ENCODE measurements around the gene RHBDF2.

Gene RHBDF2

DNA sequence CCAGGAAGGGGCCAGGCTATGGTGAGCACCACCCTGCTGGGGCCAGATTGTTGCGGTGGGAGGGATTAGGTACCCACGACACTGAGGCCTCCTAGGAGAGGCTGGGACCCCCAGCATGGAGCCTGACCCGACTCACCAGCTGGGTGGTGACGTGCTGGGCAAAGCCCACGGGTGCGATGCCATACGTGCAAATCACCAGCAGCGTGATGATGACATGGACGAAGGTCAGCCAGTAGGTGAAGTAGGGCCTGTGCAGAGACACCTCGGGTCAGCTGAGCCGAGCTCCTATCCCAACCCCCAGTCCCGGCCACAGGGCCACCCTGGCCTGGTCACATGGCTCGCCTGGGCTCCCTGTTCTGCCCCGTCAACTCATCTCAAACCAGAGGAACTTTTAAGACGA lies 26.3 kb downstream of the RHBDF2 start:
- POLR2A ChIA-PET = interaction anchor here (0.9 kb wide), 1 partner anchor 17 kb away, joined by 3 read pairs; no protein-coding TSS in a partner anchor

DNA sequence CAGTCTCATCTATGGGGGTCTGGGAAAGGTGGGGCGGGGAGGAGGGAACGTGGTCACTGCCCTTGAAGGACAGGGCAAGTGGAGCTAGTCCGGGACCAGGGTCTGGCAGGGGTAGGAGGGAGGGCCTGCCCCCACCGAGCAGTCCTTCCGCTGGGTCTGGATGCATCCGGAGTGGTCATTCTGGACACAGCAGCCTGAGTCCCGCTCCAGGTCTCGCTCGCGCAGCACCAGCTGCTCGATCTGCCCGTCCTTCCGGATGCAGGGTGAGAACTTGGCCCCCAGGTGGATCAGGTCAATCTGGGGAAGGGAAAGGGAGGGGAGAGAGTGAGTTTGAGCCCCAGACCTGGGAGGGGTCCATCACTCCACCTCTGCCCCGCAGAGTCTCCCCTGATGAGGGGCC lies 27.0 kb downstream of the RHBDF2 start:
- Histone ChIP-seq H3K36me3 (ENCODE audit: control insufficient read depth in 4 of 4, insufficient read depth in 4 of 4, low read length in 3 of 4) (peaks cover 0 to 31% (median 15%) of the 10 kb centered on the region in 4 experiments), H3K9me3 (ENCODE audit: control extremely low read depth in 1 of 5, control insufficient read depth in 4 of 5, insufficient read depth in 2 of 5, low read depth in 1 of 5, low read length in 4 of 5) (no peaks in the 10 kb centered on the region), H3K27me3 (replicated peaks in 2 of 5; ENCODE audit: control insufficient read depth in 4 of 5, insufficient read depth in 5 of 5, low read length in 4 of 5) (no peaks in the 10 kb centered on the region), H3K4me3 (ENCODE audit: control insufficient read depth in 1 of 7, extremely low read depth in 1 of 7, insufficient read depth in 4 of 7, low read depth in 2 of 7, low read length in 6 of 7) (no peak overlapping the region), H3K4me1 (ENCODE audit: control extremely low read depth in 1 of 4, control insufficient read depth in 4 of 4, insufficient read depth in 4 of 4, low read length in 3 of 4) (no peaks in the 10 kb centered on the region), H3K27ac (ENCODE audit: insufficient read depth in 1 of 2, low read depth in 1 of 2, low read length in 2 of 2, poor library complexity in 1 of 2, severe bottlenecking in 2 of 2) (no peak overlapping the region)
- POLR2A ChIA-PET = interaction anchor here (0.9 kb wide), 1 partner anchor 18 kb away, joined by 3 read pairs; no protein-coding TSS in a partner anchor
- WGBS (ENCODE audit: insufficient coverage) = 98% methylated on average over 13 of the region's 14 CpGs
- DNase-seq = no peak
- CTCF ChIA-PET = interaction anchor here (1.1 to 35.3 kb wide), 7 partner anchors 8 to 84 kb away, joined by 3 to 787 read pairs (median 4); partner anchors contain the start of genes AANAT and RHBDF2

More for the DNA sequence above, 26.3 kb downstream of the RHBDF2 start:
- WGBS (ENCODE audit: insufficient coverage) = 97% methylated on average over 15 of the region's 15 CpGs
- no peak for DNase-seq
- CTCF ChIA-PET = interaction anchor here (1.0 to 35.3 kb wide), 7 partner anchors 8 to 596 kb away, joined by 3 to 787 read pairs (median 4); partner anchors contain the start of genes AANAT and RHBDF2
- H3K27me3 ChIP-seq (replicated peaks in 2 of 5; ENCODE audit: control insufficient read depth in 4 of 5, insufficient read depth in 5 of 5, low read length in 4 of 5) = no peaks in the 10 kb centered on the region
- H3K4me3 ChIP-seq (ENCODE audit: control insufficient read depth in 1 of 7, extremely low read depth in 1 of 7, insufficient read depth in 4 of 7, low read depth in 2 of 7, low read length in 6 of 7) = no peak overlapping the region
- peaks cover 0 to 3% (median 0%) of the 10 kb centered on the region in 4 experiments for H3K4me1 ChIP-seq (ENCODE audit: control extremely low read depth in 1 of 4, control insufficient read depth in 4 of 4, insufficient read depth in 4 of 4, low read length in 3 of 4)
- H3K36me3 ChIP-seq (ENCODE audit: control insufficient read depth in 4 of 4, insufficient read depth in 4 of 4, low read length in 3 of 4) = peaks cover 0 to 31% (median 15%) of the 10 kb centered on the region in 4 experiments
- no peaks in the 10 kb centered on the region for H3K9me3 ChIP-seq (ENCODE audit: control extremely low read depth in 1 of 5, control insufficient read depth in 4 of 5, insufficient read depth in 2 of 5, low read depth in 1 of 5, low read length in 4 of 5)
- no peak overlapping the region for H3K27ac ChIP-seq (ENCODE audit: insufficient read depth in 1 of 2, low read depth in 1 of 2, low read length in 2 of 2, poor library complexity in 1 of 2, severe bottlenecking in 2 of 2)

DNA sequence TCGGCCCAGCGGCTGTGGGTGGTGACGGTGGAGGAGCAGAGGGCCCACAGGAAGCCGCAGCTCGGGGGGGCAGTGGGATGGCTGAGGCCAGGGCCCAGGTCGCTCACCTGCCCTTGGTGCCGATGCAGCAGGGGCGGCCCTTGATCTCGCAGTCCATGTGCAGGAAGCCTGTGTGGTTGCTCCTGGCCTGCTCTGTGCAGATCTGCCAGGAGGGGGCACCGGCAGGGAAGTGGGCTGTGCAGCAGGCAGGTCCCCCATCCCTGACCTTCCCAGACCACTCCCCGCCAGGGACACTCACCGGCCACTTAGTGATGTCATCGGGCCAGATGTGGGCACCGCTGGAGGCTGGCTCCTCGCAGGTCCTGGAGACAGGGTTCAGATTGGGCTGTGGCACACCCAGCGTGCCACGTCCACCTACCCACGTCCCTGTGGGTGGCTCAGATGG lies 27.7 kb downstream of the RHBDF2 start:
- Histone ChIP-seq H3K27ac (ENCODE audit: insufficient read depth in 1 of 2, low read depth in 1 of 2, low read length in 2 of 2, poor library complexity in 1 of 2, severe bottlenecking in 2 of 2) (no peak overlapping the region), H3K27me3 (replicated peaks in 2 of 5; ENCODE audit: control insufficient read depth in 4 of 5, insufficient read depth in 5 of 5, low read length in 4 of 5) (no peaks in the 10 kb centered on the region), H3K9me3 (ENCODE audit: control extremely low read depth in 1 of 5, control insufficient read depth in 4 of 5, insufficient read depth in 2 of 5, low read depth in 1 of 5, low read length in 4 of 5) (no peaks in the 10 kb centered on the region), H3K4me1 (ENCODE audit: control extremely low read depth in 1 of 4, control insufficient read depth in 4 of 4, insufficient read depth in 4 of 4, low read length in 3 of 4) (no peaks in the 10 kb centered on the region), H3K36me3 (ENCODE audit: control insufficient read depth in 4 of 4, insufficient read depth in 4 of 4, low read length in 3 of 4) (peaks cover 0 to 27% (median 14%) of the 10 kb centered on the region in 4 experiments), H3K4me3 (ENCODE audit: control insufficient read depth in 1 of 7, extremely low read depth in 1 of 7, insufficient read depth in 4 of 7, low read depth in 2 of 7, low read length in 6 of 7) (no peak overlapping the region)
- CTCF ChIA-PET = interaction anchor here (1.1 to 35.3 kb wide), 4 partner anchors 7 to 84 kb away, joined by 3 to 787 read pairs (median 10); partner anchors contain the start of genes AANAT and RHBDF2
- POLR2A ChIA-PET = no interaction called here
- DNase-seq = peak in 1 of 3 donors; percentile 31
- WGBS (ENCODE audit: insufficient coverage) = 96% methylated on average over 17 of the region's 18 CpGs

DNA sequence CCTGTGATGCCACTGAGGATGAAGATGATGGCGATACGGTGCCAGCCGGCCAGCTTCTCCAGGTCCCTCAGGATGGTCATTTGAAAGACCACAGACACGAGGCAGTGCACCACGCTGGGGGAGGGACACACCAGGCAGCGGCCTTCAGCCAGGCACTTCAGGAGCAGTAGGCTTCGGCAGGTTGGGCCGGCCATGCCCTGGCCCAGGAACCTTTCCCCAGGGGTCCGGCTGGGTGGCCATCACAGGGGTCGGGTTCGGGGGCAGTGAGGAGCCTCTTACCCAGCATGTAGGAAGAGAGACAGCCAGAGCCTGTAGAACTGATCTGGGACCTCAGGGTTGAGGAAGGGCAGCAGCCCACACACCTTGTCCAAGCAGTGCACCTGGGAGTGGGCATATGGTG lies 28.5 kb downstream of the RHBDF2 start:
- 99% methylated on average over 10 of the region's 11 CpGs for WGBS (ENCODE audit: insufficient coverage)
- Histone ChIP-seq H3K27ac (ENCODE audit: insufficient read depth in 1 of 2, low read depth in 1 of 2, low read length in 2 of 2, poor library complexity in 1 of 2, severe bottlenecking in 2 of 2) (no peak overlapping the region), H3K4me3 (ENCODE audit: control insufficient read depth in 1 of 7, extremely low read depth in 1 of 7, insufficient read depth in 4 of 7, low read depth in 2 of 7, low read length in 6 of 7) (no peak overlapping the region), H3K9me3 (ENCODE audit: control extremely low read depth in 1 of 5, control insufficient read depth in 4 of 5, insufficient read depth in 2 of 5, low read depth in 1 of 5, low read length in 4 of 5) (no peaks in the 10 kb centered on the region), H3K36me3 (ENCODE audit: control insufficient read depth in 4 of 4, insufficient read depth in 4 of 4, low read length in 3 of 4) (peaks cover 0 to 22% (median 13%) of the 10 kb centered on the region in 4 experiments), H3K27me3 (replicated peaks in 2 of 5; ENCODE audit: control insufficient read depth in 4 of 5, insufficient read depth in 5 of 5, low read length in 4 of 5) (no peaks in the 10 kb centered on the region), H3K4me1 (ENCODE audit: control extremely low read depth in 1 of 4, control insufficient read depth in 4 of 4, insufficient read depth in 4 of 4, low read length in 3 of 4) (no peaks in the 10 kb centered on the region)
- POLR2A ChIA-PET = no interaction called here
- no peak for DNase-seq
- CTCF ChIA-PET = interaction anchor here (1.6 to 35.3 kb wide), 2 partner anchors 13 to 25 kb away, joined by 8 to 787 read pairs; partner anchors contain the start of gene RHBDF2

DNA sequence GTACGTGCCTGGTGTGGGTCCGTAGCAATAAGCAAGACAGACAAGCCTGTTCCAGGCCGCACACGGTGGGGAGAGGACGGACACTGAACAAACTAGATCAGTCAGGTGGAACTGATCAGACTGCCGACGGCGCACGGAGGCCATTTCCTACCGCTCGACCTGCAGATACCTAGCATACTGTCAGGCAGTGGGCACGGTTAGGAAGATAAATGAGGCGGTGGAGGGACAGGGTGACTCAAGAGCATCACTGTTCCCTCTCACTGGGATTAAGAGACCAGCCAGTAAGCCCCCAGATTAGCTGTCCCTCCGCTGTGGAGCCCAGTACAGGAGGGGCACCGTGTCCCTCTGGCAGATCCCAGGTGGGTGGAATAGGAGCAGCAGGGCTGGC lies 29.0 kb downstream of the RHBDF2 start:
- H3K27ac ChIP-seq (ENCODE audit: insufficient read depth in 1 of 2, low read depth in 1 of 2, low read length in 2 of 2, poor library complexity in 1 of 2, severe bottlenecking in 2 of 2) = no peak overlapping the region
- no peak for DNase-seq
- ChIA-PET POLR2A (no interaction called here), CTCF (interaction anchor here (1.6 to 35.3 kb wide), 2 partner anchors 13 to 26 kb away, joined by 8 to 787 read pairs; partner anchors contain the start of gene RHBDF2)
- H3K9me3 ChIP-seq (ENCODE audit: control extremely low read depth in 1 of 5, control insufficient read depth in 4 of 5, insufficient read depth in 2 of 5, low read depth in 1 of 5, low read length in 4 of 5) = no peaks in the 10 kb centered on the region
- no peak overlapping the region for H3K4me3 ChIP-seq (ENCODE audit: control insufficient read depth in 1 of 7, extremely low read depth in 1 of 7, insufficient read depth in 4 of 7, low read depth in 2 of 7, low read length in 6 of 7)
- H3K4me1 ChIP-seq (ENCODE audit: control extremely low read depth in 1 of 4, control insufficient read depth in 4 of 4, insufficient read depth in 4 of 4, low read length in 3 of 4) = no peaks in the 10 kb centered on the region
- H3K36me3 ChIP-seq (ENCODE audit: control insufficient read depth in 4 of 4, insufficient read depth in 4 of 4, low read length in 3 of 4) = peaks cover 0 to 22% (median 13%) of the 10 kb centered on the region in 4 experiments
- H3K27me3 ChIP-seq (replicated peaks in 2 of 5; ENCODE audit: control insufficient read depth in 4 of 5, insufficient read depth in 5 of 5, low read length in 4 of 5) = no peaks in the 10 kb centered on the region
- 97% methylated on average over 13 of the region's 15 CpGs for WGBS (ENCODE audit: insufficient coverage)

DNA sequence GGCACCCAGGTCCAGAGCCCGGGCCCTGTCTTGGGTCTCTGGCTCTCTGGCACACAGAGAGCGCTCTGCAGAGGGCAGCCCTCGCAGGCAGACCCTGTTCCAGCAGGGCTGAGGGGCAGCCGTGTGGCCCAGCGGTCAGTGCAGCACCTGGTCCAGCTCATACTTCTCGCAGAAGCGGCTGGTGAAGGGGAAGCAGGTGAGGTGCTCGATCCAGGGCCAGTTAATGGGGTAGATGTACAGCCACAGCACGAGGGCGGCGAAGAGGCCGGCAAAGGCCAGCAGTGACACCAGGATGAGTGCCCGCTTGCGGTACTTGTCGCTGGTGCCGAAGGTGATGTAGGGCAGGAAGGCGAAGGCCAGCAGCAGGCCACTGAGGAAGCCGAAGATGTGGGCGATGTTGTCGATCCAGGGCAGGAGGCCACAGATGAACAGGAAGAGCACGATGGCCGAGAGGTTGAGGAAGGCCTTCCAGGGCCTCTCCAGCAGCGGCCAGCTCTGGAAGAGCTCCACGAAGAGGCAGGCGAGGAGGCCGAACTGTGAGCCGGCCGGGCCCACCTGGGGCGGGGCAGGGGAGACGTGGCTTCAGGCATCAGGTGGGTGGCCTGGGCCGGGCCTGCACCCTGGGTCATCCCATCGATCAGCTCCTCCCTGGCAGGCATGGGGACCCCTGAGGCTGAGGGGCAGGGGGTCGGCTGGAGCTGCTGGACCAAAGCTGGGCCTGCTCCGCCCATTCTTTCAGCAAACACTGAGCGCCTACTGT lies 29.5 kb downstream of the RHBDF2 start:
- ChIA-PET CTCF (interaction anchor here (1.6 to 35.3 kb wide), 2 partner anchors 12 to 26 kb away, joined by 8 to 787 read pairs; partner anchors contain the start of gene RHBDF2), POLR2A (no interaction called here)
- 98% methylated on average over 33 of the region's 35 CpGs for WGBS (ENCODE audit: insufficient coverage)
- Histone ChIP-seq H3K9me3 (ENCODE audit: control extremely low read depth in 1 of 5, control insufficient read depth in 4 of 5, insufficient read depth in 2 of 5, low read depth in 1 of 5, low read length in 4 of 5) (no peaks in the 10 kb centered on the region), H3K36me3 (ENCODE audit: control insufficient read depth in 4 of 4, insufficient read depth in 4 of 4, low read length in 3 of 4) (peaks cover 0 to 22% (median 13%) of the 10 kb centered on the region in 4 experiments), H3K4me1 (ENCODE audit: control extremely low read depth in 1 of 4, control insufficient read depth in 4 of 4, insufficient read depth in 4 of 4, low read length in 3 of 4) (no peaks in the 10 kb centered on the region), H3K27me3 (replicated peaks in 2 of 5; ENCODE audit: control insufficient read depth in 4 of 5, insufficient read depth in 5 of 5, low read length in 4 of 5) (no peaks in the 10 kb centered on the region), H3K4me3 (ENCODE audit: control insufficient read depth in 1 of 7, extremely low read depth in 1 of 7, insufficient read depth in 4 of 7, low read depth in 2 of 7, low read length in 6 of 7) (no peak overlapping the region), H3K27ac (ENCODE audit: insufficient read depth in 1 of 2, low read depth in 1 of 2, low read length in 2 of 2, poor library complexity in 1 of 2, severe bottlenecking in 2 of 2) (no peak overlapping the region)
- no peak for DNase-seq
